Stimulated activated CD8-positive, alpha-beta memory T cell treated with anti-CD3 and anti-CD28 coated beads, Interleukin-15, amount 100 ng/mL, for 1 hour (primary cell): ENCODE results near the gene GAS2L2.
"Not testable (repeated sequence)": the region's sequence is repeated elsewhere in the genome, so short reads cannot be mapped to it uniquely, and the experiment has no call there.

Source experiments
- DNase-seq: peaks from one replicate; pipeline ENCODE4 v3.0.0-alpha.2; 2020; ENCODE audit warnings: low read depth

GAS2L2 gene

GRCh38 chr17:35726953-35727460 is 26.0 kb downstream of the GAS2L2 start:
- no peak for DNase-seq

- no peak for DNase-seq
Measured at GRCh38 chr17:35726127-35726952, 26.7 kb downstream of the GAS2L2 start.

DNA sequence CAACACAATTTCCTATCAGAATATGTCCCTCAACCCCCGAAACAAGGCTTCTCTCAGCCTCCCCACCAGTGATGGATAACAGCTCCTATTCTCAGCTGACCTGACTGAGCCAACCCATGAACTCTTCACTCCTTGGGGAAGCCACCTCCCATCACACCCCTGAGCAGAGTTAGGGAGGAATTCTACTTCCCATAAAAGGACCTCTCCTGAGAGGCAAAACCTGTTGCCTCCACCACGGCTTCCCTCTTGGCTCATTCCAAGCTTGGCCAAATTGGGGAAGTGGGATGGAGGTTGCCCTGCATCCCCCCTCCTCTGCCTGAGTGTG is 27.3 kb downstream of the GAS2L2 start:
- DNase-seq, result no peak

GRCh38 chr17:35725058-35725457 is 28.0 kb downstream of the GAS2L2 start:
- DNase-seq, result no peak

- DNase-seq, result no peak
Measured at GRCh38 chr17:35723735-35724134, 29.3 kb downstream of the GAS2L2 start.

GRCh38 chr17:35717475-35717874 is 35.6 kb downstream of the GAS2L2 start:
- no peak for DNase-seq

- no peak for DNase-seq
Measured at GRCh38 chr17:35716897-35717465, 36.1 kb downstream of the GAS2L2 start.

GRCh38 chr17:35716173-35716572 is 36.9 kb downstream of the GAS2L2 start:
- no peak for DNase-seq

DNA sequence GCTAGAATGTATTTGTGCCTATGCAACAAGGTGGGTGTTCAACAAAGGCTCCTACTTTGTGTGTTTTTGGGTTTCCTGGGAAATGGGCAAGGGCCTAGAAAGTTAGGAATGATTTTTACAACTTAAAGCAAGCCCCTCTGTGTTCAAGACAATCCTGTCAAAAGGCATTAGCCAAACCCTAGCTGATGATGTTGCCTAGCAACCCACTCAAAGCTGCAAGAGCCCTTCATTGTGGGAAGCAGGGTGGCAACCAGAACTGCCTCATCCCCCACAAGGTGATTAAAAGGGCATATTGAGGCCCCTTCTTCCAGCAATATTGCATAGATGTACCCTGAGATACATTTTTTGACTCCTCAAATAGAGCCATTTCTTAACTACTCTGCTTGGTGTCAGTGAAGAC is 37.6 kb downstream of the GAS2L2 start:
- DNase-seq, result no peak

GRCh38 chr17:35714988-35715387 is 38.1 kb downstream of the GAS2L2 start:
- no peak for DNase-seq

DNA sequence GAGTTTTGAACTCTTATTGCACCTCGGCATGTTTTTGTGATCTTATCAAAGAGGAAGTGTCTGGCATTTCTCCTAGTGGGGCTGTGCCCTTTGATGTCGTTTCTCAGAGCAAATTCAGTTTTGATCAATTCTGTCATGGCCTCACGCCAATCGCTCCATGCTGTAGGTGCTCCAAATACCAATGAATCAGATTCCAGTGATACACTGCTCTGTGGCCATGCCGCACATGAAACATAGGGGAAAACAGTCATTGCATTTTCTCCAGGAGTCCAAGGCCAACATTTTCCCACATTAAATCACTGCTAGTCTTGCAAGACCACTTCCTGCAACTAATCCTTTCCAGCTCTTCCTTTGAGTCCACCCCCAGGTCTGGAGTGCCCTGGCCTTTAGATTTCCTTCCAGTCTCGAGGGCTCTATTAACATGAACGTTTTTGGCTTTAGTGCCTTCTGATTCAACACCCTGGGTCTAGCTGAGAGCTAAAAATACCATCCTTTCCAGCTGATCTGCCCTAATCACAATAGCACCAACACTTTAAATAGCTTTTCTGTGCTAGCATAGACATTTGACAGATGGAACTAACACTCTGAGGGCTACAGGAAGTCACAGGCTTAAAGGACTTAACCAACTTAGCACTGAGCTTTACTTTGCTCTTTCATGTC is 39.8 kb downstream of the GAS2L2 start:
- no peak for DNase-seq

- no peak for DNase-seq
Measured at GRCh38 chr17:35710950-35711349, 42.1 kb downstream of the GAS2L2 start.

GRCh38 chr17:35709874-35710273 is 43.2 kb downstream of the GAS2L2 start:
- DNase-seq, result no peak

DNA sequence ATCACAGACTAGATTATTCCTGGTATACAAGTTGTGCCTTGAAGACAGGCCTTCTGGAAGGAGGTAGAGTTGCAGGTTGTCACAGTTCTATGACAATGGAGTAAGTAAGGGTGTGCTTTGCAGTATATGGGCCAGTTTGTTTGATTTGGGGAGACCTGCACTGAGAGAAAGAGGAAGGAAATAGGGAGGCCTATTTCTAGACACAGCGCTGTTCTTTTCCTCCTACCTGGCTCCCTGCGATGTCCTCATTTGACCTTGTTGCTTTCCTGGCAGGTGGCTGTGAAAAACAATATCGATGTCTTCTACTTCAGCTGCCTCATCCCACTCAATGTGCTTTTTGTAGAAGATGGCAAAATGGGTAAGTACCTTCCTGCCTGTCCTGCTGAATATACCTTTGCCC is 44.1 kb downstream of the GAS2L2 start:
- DNase-seq, result no peak

GRCh38 chr17:35708149-35708548 is 44.9 kb downstream of the GAS2L2 start:
- no peak for DNase-seq

DNA sequence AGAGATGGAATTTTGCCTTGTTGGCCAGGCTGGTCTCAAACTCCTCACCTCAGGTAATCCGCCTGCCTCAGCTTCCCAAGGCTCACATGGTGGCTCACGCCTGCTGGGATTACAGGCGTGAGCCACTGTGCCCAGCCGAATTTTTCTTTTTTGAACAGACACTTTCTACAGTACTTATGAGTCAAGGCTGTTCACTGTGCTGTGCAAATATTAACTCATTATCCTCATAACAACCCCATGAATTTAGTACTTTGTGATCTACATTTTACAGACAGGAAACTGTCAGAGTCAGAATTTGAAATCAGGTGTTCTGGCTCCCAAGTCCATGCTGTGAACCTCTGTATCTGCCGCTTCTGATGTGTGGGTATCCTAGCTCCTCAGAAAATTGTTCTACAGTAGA is 47.3 kb downstream of the GAS2L2 start:
- DNase-seq, result no peak

GRCh38 chr17:35705230-35705629 is 47.8 kb downstream of the GAS2L2 start:
- no peak for DNase-seq

DNA sequence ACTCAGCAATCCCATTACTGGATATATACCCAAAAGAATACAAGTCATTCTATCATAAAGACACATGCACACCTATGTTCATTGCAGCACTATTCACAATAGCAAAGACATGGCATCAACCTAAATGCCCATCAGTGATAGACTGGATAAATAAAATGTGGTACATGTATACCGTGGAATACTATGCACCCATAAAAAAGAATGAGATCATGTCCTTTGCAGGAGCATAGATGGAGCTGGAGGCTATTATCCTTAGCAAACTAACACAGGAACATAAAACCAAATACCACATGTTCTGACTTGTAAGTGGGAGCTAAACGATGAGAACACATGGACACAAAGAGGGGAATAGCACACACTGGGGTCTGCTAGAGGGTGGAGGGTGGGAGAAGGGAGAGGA is 49.7 kb downstream of the GAS2L2 start:
- DNase-seq, result not testable (repeated sequence)

GRCh38 chr17:35701491-35701890 is 51.5 kb downstream of the GAS2L2 start:
- DNase-seq, result no peak

DNA sequence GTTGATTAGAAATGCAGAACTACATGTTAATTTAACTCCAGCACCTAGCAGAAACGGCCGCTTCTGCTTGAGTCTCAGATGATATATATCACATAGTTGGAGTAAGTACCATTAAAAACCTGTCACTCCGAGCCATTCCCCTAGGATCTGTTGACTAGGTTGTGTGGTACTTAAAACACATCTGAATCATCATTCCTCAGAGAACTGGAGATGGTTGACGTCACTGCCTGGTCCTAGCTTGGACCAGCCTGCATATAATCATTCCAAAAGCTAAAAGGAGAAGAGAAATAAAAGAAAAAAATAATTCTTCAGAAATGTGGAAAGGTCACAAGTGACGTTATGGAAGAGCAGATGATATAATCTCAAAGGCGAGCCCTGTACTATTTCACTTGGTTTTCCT is 52.9 kb downstream of the GAS2L2 start:
- no peak for DNase-seq

- no peak for DNase-seq
Measured at GRCh38 chr17:35698800-35699199, 54.2 kb downstream of the GAS2L2 start.

- no peak for DNase-seq
Measured at GRCh38 chr17:35695613-35696012, 57.4 kb downstream of the GAS2L2 start.

GRCh38 chr17:35694906-35695305 is 58.1 kb downstream of the GAS2L2 start:
- no peak for DNase-seq
